HCT116 (cell line): Measurements from ENCODE around the gene NOTCH4. TPM values are rescaled to one million over a fixed set of nuclear protein-coding genes. Genes with fewer than 3 reads are reported as not detected.

ENCODE experiments used
- ATAC-seq: fragments of 200-7000 bp; cut with Tn5 transposase; 2 replicates; pipeline ENCODE4 v1.9.1; 2020; ENCODE audit warnings: mild to moderate bottlenecking, moderate library complexity
- BruUV-seq: library from RNA; stranded (reverse); fragments of 400-500 nt; replicated peaks from 2 replicates; lab custom pipeline; 2021; lab: Mats Ljungman, UMichigan
- CTCF ChIA-PET: fragments of 300-600 bp; sonication (Branson Sonifier 250); formaldehyde crosslinking; loops from one replicate; lab custom pipeline; 2021; ENCODE audit warnings: antibody characterized with exemption; lab: Charles Lee
- POLR2A ChIA-PET: fragments of 300-600, 350-600 bp; sonication (Branson Sonifier 250); formaldehyde crosslinking; loops from one replicate; lab custom pipeline; 2021; ENCODE audit warnings: antibody characterized with exemption; lab: Charles Lee
- RAD21 ChIA-PET, 2 experiments: fragments of 300-600 bp; sonication (Branson Sonifier 250); formaldehyde crosslinking; loops; one replicate each; lab custom pipeline; 2023; ENCODE audit warnings: low total read pairs in 2 of 2; ENCODE audit not compliant: uncharacterized antibody in 2 of 2, unreplicated experiment in 2 of 2, low non-redundant PET in 1 of 2; lab: Charles Lee
- DNase-seq: peaks from one replicate; pipeline ENCODE4 v3.0.0-alpha.2; 2010; ENCODE audit warnings: low read depth, low spot score
- H2AFZ ChIP-seq: fragments of 200-600 bp; shearing (Covaris generic), sonication (generic); 2 replicates; pipeline ENCODE4 v1.6.1; 2017; ENCODE audit warnings: low read depth, mixed run types, mixed read lengths, antibody characterized with exemption, low read length; ENCODE audit not compliant: poor library complexity, severe bottlenecking
- H3K27ac ChIP-seq: 2 replicates; pipeline ENCODE4 v1.5.1; 2012; ENCODE audit warnings: low read depth, low read length
- H3K27me3 ChIP-seq: fragments of 200-600 bp; sonication (generic); 2 replicates; pipeline ENCODE4 v1.6.1; 2016; ENCODE audit warnings: mixed run types, low read length, mixed read lengths; ENCODE audit not compliant: insufficient read depth
- H3K36me3 ChIP-seq, 2 experiments: fragments of 200-500 bp in 1 of 2; fragments of 200-600 bp in 1 of 2; sonication (Bioruptor generic) in 1 of 2; sonication (generic) in 1 of 2; 2 replicates each; pipeline versions ENCODE4 v1.5.1 to v1.6.1; 2014 to 2016; ENCODE audit warnings: low read length in 2 of 2, inconsistent platforms in 1 of 2, mixed read lengths in 1 of 2, mixed run types in 1 of 2; ENCODE audit not compliant: insufficient read depth in 2 of 2, control insufficient read depth in 1 of 2
- H3K4me1 ChIP-seq, 2 experiments: fragments of 200-600 bp in 1 of 2; sonication (generic) in 1 of 2; 2 replicates each; pipeline versions ENCODE4 v1.5.1 to v1.6.1; 2012 to 2017; ENCODE audit warnings: low read length in 2 of 2, inconsistent platforms in 1 of 2, mild to moderate bottlenecking in 1 of 2, mixed read lengths in 1 of 2, mixed run types in 1 of 2, moderate library complexity in 1 of 2; ENCODE audit not compliant: insufficient read depth in 2 of 2, control insufficient read depth in 1 of 2
- H3K4me2 ChIP-seq: fragments of 200-600 bp; sonication (generic); 2 replicates; pipeline ENCODE4 v1.6.1; 2017; ENCODE audit warnings: mixed run types, low read length, mixed read lengths
- H3K4me3 ChIP-seq, 2 experiments: fragments of 200-600 bp in 1 of 2; sonication (generic) in 1 of 2; replicated peaks in 1 of 2; 2 replicates each; pipeline ENCODE4 v1.5.1; 2011 to 2016; ENCODE audit warnings: low read length in 2 of 2, control low read depth in 1 of 2, low read depth in 1 of 2, mild to moderate bottlenecking in 1 of 2, mixed read lengths in 1 of 2, mixed run types in 1 of 2
- H3K79me2 ChIP-seq: fragments of 200-600 bp; sonication (generic); 2 replicates; pipeline ENCODE4 v1.6.1; 2017; ENCODE audit warnings: mild to moderate bottlenecking, mixed run types, low read length, moderate library complexity, mixed read lengths; ENCODE audit not compliant: insufficient read depth
- H3K9ac ChIP-seq: fragments of 200-600 bp; sonication (generic); 2 replicates; pipeline ENCODE4 v1.6.1; 2016; ENCODE audit warnings: low read length, mixed read lengths
- H3K9me2 ChIP-seq: fragments of 200-600 bp; sonication (generic), shearing (Covaris generic); 2 replicates; pipeline ENCODE4 v1.6.1; 2017; ENCODE audit warnings: mixed run types, mild to moderate bottlenecking, moderate library complexity; ENCODE audit not compliant: insufficient read depth
- H3K9me3 ChIP-seq, 2 experiments: fragments of 200-500 bp in 1 of 2; fragments of 200-600 bp in 1 of 2; sonication (Bioruptor generic) in 1 of 2; sonication (generic) in 1 of 2; 2 replicates each; pipeline ENCODE4 v1.6.1; 2014 to 2017; ENCODE audit warnings: low read length in 2 of 2, mixed read lengths in 2 of 2, inconsistent platforms in 1 of 2, low read depth in 1 of 2, mild to moderate bottlenecking in 1 of 2, mixed run types in 1 of 2, moderate library complexity in 1 of 2; ENCODE audit not compliant: control insufficient read depth in 1 of 2, insufficient read depth in 1 of 2
- H4K20me1 ChIP-seq: fragments of 200-600 bp; sonication (generic), shearing (Covaris generic); 2 replicates; pipeline ENCODE4 v1.6.1; 2017; ENCODE audit warnings: mixed run types, mild to moderate bottlenecking, moderate library complexity; ENCODE audit not compliant: insufficient read depth
- ATF3 ChIP-seq: IDR thresholded peaks from 2 replicates; pipeline ENCODE4 v1.6.1; 2012
- CEBPB ChIP-seq: IDR thresholded peaks from 2 replicates; pipeline ENCODE4 v1.6.1; 2012; ENCODE audit warnings: low read depth
- CTCF ChIP-seq, 3 experiments: fragments of 200-600 bp in 1 of 3; sonication (generic) in 1 of 3; IDR thresholded peaks in 2 of 3; conservative IDR thresholded peaks in 1 of 3; 2 replicates each; pipeline ENCODE4 v1.5.1; 2012 to 2017; ENCODE audit warnings: low read depth in 2 of 3, low read length in 2 of 3, antibody characterized with exemption in 1 of 3, borderline replicate concordance in 1 of 3, control low read depth in 1 of 3, mild to moderate bottlenecking in 1 of 3, mixed read lengths in 1 of 3, mixed run types in 1 of 3, moderate library complexity in 1 of 3; ENCODE audit not compliant: insufficient read depth in 1 of 3
- EGR1 ChIP-seq: IDR thresholded peaks from 2 replicates; pipeline ENCODE4 v1.6.1; 2012; ENCODE audit warnings: low read depth
- ELF1 ChIP-seq: IDR thresholded peaks from 2 replicates; pipeline ENCODE4 v1.6.1; 2012; ENCODE audit warnings: low read depth, borderline replicate concordance
- EZH2 ChIP-seq: fragments of 200-600 bp; sonication (generic); IDR thresholded peaks from 2 replicates; pipeline ENCODE4 v1.6.1; 2017; ENCODE audit warnings: antibody characterized with exemption, mixed run types
- JUND ChIP-seq: IDR thresholded peaks from 2 replicates; pipeline ENCODE4 v1.6.1; 2012
- POLR2A ChIP-seq: IDR thresholded peaks from 2 replicates; pipeline ENCODE4 v1.7.0; 2011; ENCODE audit warnings: borderline replicate concordance; ENCODE audit not compliant: insufficient read depth, insufficient read length; ENCODE audit errors: extremely low read depth
- REST ChIP-seq: IDR thresholded peaks from 2 replicates; pipeline ENCODE4 v1.6.1; 2012; ENCODE audit warnings: low read depth
- TCF7L2 ChIP-seq: IDR thresholded peaks from 2 replicates; pipeline ENCODE4 v1.7.0; 2011; ENCODE audit warnings: borderline replicate concordance, inconsistent platforms; ENCODE audit not compliant: insufficient read depth, insufficient read length; ENCODE audit errors: extremely low read depth
- YY1 ChIP-seq: IDR thresholded peaks from 2 replicates; pipeline ENCODE4 v1.6.1; 2011; ENCODE audit warnings: low read length, low read depth, moderate library complexity, mild to moderate bottlenecking; ENCODE audit not compliant: insufficient replicate concordance; ENCODE audit errors: extremely low read depth
- intact Hi-C: fragments of 100-400 bp; cut with micrococcal nuclease; formaldehyde crosslinking; loops from 2 replicates; pipeline ENCODE4 v1.10.0; 2022
- total RNA-seq: library from RNA; stranded (reverse); gene quantifications from one replicate; pipeline ENCODE4 v1.2.1, GENCODE V29; 2021; ENCODE audit not compliant: unreplicated experiment

NOTCH4 gene
- total RNA-seq, 1 experiment from 2014 or later: 0.81 TPM

DNA sequence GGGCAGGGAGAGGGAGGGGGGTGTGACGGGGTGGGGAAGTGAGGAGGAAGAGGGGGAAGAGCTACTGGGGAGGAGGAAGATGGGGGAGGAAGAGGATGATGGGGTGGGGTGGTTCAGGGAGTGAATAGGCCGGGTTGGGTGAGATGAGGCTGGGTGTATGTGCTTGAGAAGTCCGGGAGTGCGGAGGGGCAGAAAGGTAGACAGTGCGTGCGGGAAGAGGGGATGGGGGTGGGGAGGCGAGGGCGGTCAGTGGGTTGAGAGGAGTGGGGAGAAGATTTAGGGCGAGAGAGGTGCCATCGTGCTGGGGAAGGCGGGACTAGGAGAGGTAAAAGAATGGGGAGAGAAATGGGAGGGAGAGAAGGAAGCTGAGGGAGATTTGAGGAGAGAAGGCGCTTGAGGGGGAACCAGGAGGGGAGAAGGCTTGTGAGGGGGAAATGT, 30.9 kb upstream of the NOTCH4 start (continued):
- TF ChIP-seq REST (no peak), TCF7L2 (no peak), ATF3 (no peak), EZH2 (no peak), ELF1 (no peak)

DNA sequence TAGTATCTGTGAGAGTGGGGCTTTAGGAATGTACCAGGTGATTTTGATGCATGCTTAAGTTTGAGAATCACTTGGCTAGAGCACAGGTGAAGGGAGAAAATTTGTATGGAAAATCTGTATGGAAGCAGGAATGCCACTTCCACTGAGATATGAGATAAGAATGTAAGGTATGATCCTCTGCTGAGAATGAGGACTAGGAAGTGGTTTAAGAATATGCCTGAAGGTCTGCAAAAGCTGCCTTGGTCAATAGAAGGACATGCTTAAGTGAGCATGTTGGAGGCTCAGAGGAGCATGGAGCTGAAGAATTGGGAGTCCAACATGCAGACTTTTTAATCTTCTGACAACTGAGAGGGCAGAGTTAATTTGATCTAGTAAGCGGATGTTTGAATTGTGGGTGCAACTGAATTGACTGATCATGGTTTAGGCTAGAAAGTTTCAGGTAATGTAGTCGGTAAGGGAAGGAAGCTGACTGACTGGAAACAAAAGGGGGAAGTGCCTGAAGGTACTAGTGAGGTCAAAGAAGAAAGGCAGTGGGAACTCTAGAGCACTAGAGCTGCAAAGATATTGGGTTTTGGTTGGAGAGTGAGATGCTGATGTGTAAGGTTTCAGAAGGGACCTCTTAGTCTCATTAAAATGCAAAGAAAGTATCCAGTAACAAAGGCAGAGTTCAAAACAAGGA, 28.6 kb upstream of the NOTCH4 start:
- no peaks in the 10 kb centered on the region for H3K27me3 ChIP-seq
- TF ChIP-seq CTCF (IDR thresholded peaks at IDR 0.05 in 2 of 3, conservative IDR thresholded peaks at IDR 0.05 in 1 of 3; ENCODE audit: borderline replicate concordance in 1 of 3, insufficient read depth in 1 of 3, low read depth in 2 of 3, low read length in 2 of 3) (no peak), YY1 (no peak), CEBPB (no peak), POLR2A (no peak), ATF3 (no peak), EGR1 (no peak), JUND (no peak)
- TF ChIP-seq, all 23 proteins: peak for 0
- no TSS peak for BruUV-seq
- RAD21 ChIA-PET: no interaction called here
- CTCF ChIA-PET: interaction anchor here (0.6 kb wide), 1 partner anchor 13 kb away, joined by 4 read pairs; no protein-coding TSS in a partner anchor
- Histone ChIP-seq H3K79me2 (no peaks in the 10 kb centered on the region), H3K9me3 (no peaks in the 10 kb centered on the region), H3K4me3 (no peak overlapping the region), H3K9me2 (no peaks in the 10 kb centered on the region), H2AFZ (peak overlapping the region; percentile 8), H3K4me1 (peaks cover 8 to 29% of the 10 kb centered on the region in 2 experiments; a peak in 3 of 4 replicates), H3K36me3 (no peaks in the 10 kb centered on the region), H3K27ac (no peak overlapping the region), H3K4me2 (no peak overlapping the region), H3K9ac (no peak overlapping the region), H4K20me1 (no peaks in the 10 kb centered on the region)
- intact Hi-C loops: no loop called here
- POLR2A ChIA-PET: no interaction called here
- ATAC-seq (no peak), DNase-seq (no peak)
